Activated naive CD4-positive, alpha-beta T cell (primary cell): ENCODE measurements around the gene NME8.
"Not testable (repeated sequence)": the region's sequence is repeated elsewhere in the genome, so short reads cannot be mapped to it uniquely, and the experiment has no call there.

ENCODE experiments used
- DNase-seq, 4 experiments: peaks; one replicate each; lab custom pipeline; 2025; lab: John Stamatoyannopoulos, UW

The NME8 gene

GRCh38 chr7:37848297-37848696 lies at the start of gene NME8:
NME8 (plus strand) TSS chr7:37848597; CDS start chr7:37850267, 1,670 bp downstream.
- no peak for DNase-seq

- DNase-seq, result no peak
Measured at GRCh38 chr7:37806152-37806551, 42.2 kb upstream of the NME8 start.

GRCh38 chr7:37812161-37812580 lies 36.2 kb upstream of the NME8 start:
- DNase-seq, result not testable (repeated sequence)

GRCh38 chr7:37815671-37816371 lies 32.6 kb upstream of the NME8 start:
- DNase-seq, result no peak

GRCh38 chr7:37816922-37817590 lies 31.3 kb upstream of the NME8 start:
- DNase-seq, result no peak

- DNase-seq, result no peak
Measured at GRCh38 chr7:37817591-37817960, 30.8 kb upstream of the NME8 start.

- no peak for DNase-seq
Measured at GRCh38 chr7:37817996-37818720, 30.2 kb upstream of the NME8 start.

- no peak for DNase-seq
Measured at GRCh38 chr7:37820708-37821468, 27.5 kb upstream of the NME8 start.

GRCh38 chr7:37822946-37823345 lies 25.5 kb upstream of the NME8 start:
- DNase-seq, result no peak

- no peak for DNase-seq
Measured at GRCh38 chr7:37823557-37823956, 24.8 kb upstream of the NME8 start.

- DNase-seq, result no peak
Measured at GRCh38 chr7:37825038-37825437, 23.4 kb upstream of the NME8 start.

GRCh38 chr7:37826825-37827224 lies 21.6 kb upstream of the NME8 start:
- DNase-seq, result no peak

- DNase-seq, result no peak
Measured at GRCh38 chr7:37831244-37831643, 17.2 kb upstream of the NME8 start.

- DNase-seq, result no peak
Measured at GRCh38 chr7:37832194-37832593, 16.2 kb upstream of the NME8 start.

- DNase-seq, result peak in 1 of 4 experiments; percentile 14
Measured at GRCh38 chr7:37833107-37833817, 15.1 kb upstream of the NME8 start.

GRCh38 chr7:37833818-37834146 lies 14.6 kb upstream of the NME8 start:
- DNase-seq, result no peak

GRCh38 chr7:37853468-37853867 lies 5.1 kb downstream of the NME8 start:
- DNase-seq, result no peak

GRCh38 chr7:37882086-37882485 lies 33.7 kb downstream of the NME8 start:
- no peak for DNase-seq

- DNase-seq, result no peak
Measured at GRCh38 chr7:37893359-37893758, 45.0 kb downstream of the NME8 start.

GRCh38 chr7:37894671-37895070 lies 46.3 kb downstream of the NME8 start:
- DNase-seq, result no peak

GRCh38 chr7:37899712-37900247 lies 51.4 kb downstream of the NME8 start:
- DNase-seq, result no peak
